Rectal smooth muscle tissue (tissue), 1 donor: ENCODE measurements around the gene NOTUM.
A peak's percentile ranks its signal among the peaks of the same experiment; 100 is the strongest.
"Not testable (repeated sequence)": the region's sequence is repeated elsewhere in the genome, so short reads cannot be mapped to it uniquely, and the experiment has no call there.

ENCODE experiments used
- H3K27ac ChIP-seq: one replicate; pipeline ENCODE4 v1.7.0; 2013; ENCODE audit warnings: low read depth, low read length, inconsistent platforms
- H3K27me3 ChIP-seq: one replicate; pipeline ENCODE4 v1.7.0; 2013; ENCODE audit warnings: low read length; ENCODE audit not compliant: control insufficient read depth, insufficient read depth
- H3K36me3 ChIP-seq: one replicate; pipeline ENCODE4 v1.7.0; 2013; ENCODE audit warnings: low read length; ENCODE audit not compliant: control insufficient read depth, insufficient read depth
- H3K4me1 ChIP-seq: one replicate; pipeline ENCODE4 v1.7.0; 2013; ENCODE audit warnings: low read length; ENCODE audit not compliant: control insufficient read depth, insufficient read depth
- H3K4me3 ChIP-seq: one replicate; pipeline ENCODE4 v1.7.0; 2013; ENCODE audit warnings: low read length
- H3K9ac ChIP-seq: one replicate; pipeline ENCODE4 v1.7.0; 2013; ENCODE audit warnings: low read length

NOTUM gene

DNA sequence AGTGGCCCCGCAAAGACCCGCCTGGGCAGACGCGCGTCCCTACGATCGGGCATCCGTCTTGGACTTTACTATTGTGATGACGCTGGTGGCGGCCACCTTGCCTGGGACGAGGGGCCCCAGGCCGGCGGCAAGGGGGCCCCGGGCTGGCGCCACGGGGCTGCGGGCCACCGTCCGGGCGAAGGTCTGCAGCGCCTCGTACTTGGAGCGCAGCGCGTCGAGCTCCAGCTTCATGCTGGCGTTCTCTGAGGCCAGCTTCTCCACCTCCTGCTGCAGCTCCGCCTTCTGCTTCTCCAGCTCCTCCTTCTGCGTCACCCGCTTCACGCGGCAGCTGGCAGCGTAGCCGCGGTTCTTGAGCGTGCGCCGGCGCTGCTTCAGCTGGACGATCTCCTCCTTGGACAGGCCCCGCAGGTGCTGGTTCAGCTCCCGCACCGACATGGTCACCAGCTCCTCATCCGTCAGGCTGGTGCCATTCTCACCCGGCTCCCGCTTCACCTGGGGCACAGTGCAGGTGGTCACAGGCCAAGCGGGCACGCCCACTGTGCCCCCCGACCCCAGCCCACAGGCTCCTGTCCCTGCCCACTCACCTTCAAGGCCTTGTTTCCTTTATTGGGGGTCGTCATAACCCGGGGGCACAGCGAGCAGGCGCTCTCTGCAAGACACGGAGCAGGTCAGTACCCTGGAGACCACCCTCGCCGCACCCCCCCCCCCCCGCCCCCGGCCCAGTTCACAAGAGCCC lies 38.3 kb downstream of the NOTUM start:
- Histone ChIP-seq H3K27ac (no peak overlapping the region), H3K9ac (no peak overlapping the region), H3K36me3 (peaks cover 23% of the 10 kb centered on the region), H3K4me1 (peaks cover 20% of the 10 kb centered on the region), H3K27me3 (no peaks in the 10 kb centered on the region), H3K4me3 (peak overlapping the region; percentile 41)

DNA sequence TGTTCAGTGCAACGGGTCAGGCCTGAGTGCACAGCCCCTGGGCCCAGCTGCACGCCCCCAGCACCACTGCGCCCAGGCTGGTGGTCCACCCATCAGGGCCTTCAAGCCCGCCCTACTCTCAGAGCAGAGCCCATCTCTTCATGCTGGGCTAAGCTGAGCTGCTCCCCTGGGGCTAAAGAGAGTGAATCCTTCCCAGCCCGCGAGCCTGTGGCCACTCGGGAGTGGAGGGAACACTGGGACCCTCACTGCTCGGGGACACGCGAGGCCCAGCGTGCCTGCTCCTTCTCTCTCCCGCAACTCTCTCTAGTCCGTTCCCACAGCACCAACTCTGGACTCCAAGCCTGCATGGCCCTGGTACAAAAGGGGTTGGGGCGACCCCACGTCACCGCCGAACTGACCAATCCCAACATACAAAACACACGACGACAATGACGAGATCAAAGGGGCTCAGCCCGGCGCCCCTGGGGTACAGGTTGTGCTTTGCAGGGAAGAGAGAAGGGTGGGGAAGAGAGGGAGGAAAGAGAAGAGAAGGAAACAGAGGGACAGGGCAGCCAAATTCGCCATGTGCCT lies 38.9 kb downstream of the NOTUM start:
- Histone ChIP-seq H3K27ac (no peak overlapping the region), H3K4me1 (peaks cover 22% of the 10 kb centered on the region), H3K27me3 (no peaks in the 10 kb centered on the region), H3K9ac (no peak overlapping the region), H3K36me3 (peaks cover 23% of the 10 kb centered on the region), H3K4me3 (no peak overlapping the region)

DNA sequence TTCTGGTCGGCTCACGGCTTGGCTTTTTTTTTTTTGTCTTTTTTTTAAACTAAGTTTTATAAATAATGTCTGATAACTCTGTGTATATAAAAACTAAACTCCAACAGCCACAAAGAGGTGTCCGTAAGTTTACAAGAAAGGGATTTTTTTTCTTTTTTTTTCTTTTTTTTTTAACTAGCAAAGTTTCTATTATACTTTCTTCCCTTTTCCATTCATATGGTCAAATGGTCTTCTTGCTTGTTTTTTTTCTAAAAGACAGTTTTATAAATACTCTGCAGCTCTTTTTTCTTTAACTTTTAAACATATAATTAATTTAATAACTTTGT lies 39.5 kb downstream of the NOTUM start:
- H3K36me3 ChIP-seq = peaks cover 23% of the 10 kb centered on the region
- peaks cover 26% of the 10 kb centered on the region for H3K4me1 ChIP-seq
- no peak overlapping the region for H3K27ac ChIP-seq
- H3K9ac ChIP-seq = no peak overlapping the region
- no peak overlapping the region for H3K4me3 ChIP-seq
- no peaks in the 10 kb centered on the region for H3K27me3 ChIP-seq

DNA sequence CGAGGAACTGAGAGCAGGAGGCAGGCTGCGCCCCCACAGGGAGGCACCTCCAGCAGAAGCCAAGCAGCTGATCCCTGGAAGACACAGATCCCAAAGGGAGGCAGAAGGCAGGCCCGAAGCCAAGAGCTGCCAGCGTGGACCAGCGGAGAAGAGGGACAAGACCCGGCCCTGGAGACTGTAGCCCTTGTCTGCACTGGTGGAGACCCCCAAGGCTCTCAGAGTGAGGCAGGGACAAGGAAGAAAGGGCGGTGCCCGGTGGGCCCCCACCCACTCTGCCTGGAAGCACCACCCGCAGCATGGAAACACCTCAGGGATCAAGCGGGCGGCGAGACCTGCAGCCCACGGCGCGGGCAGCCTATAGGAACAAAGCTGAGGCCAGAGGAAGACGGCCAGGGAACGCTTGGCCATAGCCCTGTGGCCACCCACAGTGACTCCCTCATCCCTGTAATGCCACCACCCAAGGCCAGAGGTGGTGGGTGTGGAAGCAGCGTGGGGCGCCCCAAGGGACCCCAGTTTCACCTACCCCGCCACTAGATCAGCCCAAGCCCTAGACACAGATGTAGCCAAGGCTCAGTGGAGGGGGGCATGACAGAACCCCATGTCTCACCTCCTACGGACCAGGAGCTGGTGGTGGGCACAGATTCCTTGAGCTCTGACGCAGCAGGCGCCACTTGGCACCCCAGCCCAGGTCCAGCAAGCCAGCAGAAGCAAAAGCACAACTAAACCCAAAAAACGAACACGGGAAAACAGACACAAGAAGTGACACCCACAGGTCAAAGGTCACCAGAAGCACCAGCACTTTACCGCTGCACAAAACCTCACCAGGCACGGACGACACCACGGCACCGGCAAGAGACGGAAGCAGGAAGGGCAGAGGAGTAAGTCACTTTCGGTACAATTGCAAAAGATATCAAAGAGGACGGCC lies 40.1 kb downstream of the NOTUM start:
- Histone ChIP-seq H3K27me3 (no peaks in the 10 kb centered on the region), H3K4me3 (no peak overlapping the region), H3K9ac (no peak overlapping the region), H3K36me3 (peaks cover 23% of the 10 kb centered on the region), H3K27ac (no peak overlapping the region), H3K4me1 (peaks cover 22% of the 10 kb centered on the region)

DNA sequence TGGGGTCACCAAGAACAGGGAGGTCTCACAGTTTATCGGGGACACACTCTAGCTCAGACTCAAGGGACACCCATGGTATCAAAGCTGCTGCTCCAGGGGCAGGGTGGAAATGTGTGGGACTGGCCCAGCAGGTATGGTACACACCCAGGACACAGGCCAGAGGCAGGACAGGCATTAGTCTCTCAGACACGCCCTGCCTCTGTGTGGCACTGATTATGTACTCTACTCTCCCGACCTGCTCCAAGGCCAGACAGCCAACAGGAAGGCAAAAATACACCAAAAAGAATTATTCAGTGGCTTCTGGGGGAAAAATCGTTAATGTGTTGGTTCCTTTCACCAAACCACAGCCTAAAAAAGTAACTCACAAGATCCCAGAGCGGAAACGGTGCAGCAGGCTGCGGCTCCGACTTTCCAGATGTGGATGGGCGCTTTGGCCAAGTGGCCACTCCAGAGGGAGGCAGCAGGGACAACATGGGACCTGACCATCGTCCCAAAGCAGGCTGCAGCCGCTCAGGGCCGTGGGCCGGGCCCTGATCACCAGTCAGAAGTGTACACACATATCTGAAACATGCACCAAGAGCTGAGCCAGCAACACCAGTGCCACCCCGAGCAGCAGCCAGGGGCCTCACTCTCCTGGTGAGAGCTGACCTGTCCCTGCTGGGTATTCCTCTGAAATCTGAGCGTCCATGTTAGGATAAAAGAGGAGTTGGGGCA lies 42.0 kb downstream of the NOTUM start:
- peaks cover 15% of the 10 kb centered on the region for H3K4me1 ChIP-seq
- H3K9ac ChIP-seq = no peak overlapping the region
- H3K36me3 ChIP-seq = peaks cover 40% of the 10 kb centered on the region

DNA sequence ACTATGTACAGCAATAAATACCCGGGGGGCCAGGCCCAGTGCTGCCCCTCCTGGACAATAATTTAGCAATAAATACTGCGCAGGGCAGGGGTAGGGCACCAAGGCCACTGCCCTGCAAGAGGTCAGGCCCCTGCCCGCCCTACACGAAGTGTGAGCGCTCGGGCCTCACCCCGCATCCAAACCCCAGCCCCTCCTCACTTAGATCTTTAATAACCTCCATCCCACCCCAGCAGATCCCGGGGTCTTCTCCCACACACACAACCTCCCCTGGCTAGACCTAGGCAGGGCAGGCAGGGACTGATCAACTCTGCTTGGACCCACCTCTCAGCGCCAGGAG lies 42.7 kb downstream of the NOTUM start:
- H3K9ac ChIP-seq, H3K27me3 ChIP-seq: not testable (repeated sequence)
- Histone ChIP-seq H3K4me1 (peaks cover 10% of the 10 kb centered on the region), H3K27ac (peak overlapping the region; percentile 20), H3K4me3 (peak overlapping the region; percentile 45), H3K36me3 (peaks cover 47% of the 10 kb centered on the region)

More for the DNA sequence above, 42.0 kb downstream of the NOTUM start:
- Histone ChIP-seq H3K4me3 (no peak overlapping the region), H3K27ac (no peak overlapping the region), H3K27me3 (no peaks in the 10 kb centered on the region)

DNA sequence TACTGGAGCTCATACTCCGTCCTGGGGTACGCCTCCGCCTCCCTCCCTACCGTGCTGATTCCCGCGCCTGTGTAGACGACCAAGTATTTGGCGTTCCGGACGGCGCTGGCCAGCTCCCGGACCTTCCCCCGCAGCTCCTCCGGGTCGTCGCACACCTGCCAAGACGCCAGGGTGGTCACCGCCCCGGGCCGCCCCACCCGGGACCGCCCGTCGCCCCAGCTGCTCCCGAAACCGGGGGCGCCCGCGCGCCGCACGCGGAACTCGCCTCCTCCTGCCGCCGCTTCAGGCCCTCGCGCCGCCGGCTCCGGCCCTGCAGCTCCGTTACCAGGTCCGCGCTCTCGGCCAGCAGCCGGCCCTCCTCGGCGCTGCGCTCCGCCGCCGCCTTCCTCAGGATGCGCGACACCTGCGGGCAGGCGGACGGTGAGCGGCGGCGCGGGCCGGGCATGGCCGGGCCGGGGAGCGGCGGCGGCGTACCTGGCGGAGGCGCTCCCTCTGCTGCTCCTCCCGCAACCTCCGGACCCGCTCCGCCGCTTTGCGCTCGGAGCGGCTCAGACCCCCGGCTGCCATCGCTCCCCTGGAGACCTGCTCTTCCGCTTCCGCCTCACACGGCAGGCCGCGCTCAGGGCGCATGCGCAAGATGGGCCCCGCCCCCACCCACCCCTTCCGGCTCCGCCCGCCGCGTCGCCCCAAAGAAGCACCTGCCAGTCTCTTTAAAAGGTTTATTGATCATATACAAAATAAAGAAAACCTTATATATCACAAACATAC lies 43.2 kb downstream of the NOTUM start, which contains the start of gene SIRT7:
Gene SIRT7 (minus strand): TSS at position 612 of the 768 bp plus-strand sequence. CDS start 45 bp downstream, at position 567.
- H3K27ac ChIP-seq = peak within 1 kb of the TSS; percentile 37
- H3K27me3 ChIP-seq = no peaks in the 10 kb centered on the region
- peak within 1 kb of the TSS; percentile 70 for H3K4me3 ChIP-seq
- peaks cover 48% of the 10 kb centered on the region for H3K36me3 ChIP-seq
- peak within 1 kb of the TSS; percentile 66 for H3K9ac ChIP-seq
- H3K4me1 ChIP-seq = peaks cover 8% of the 10 kb centered on the region

DNA sequence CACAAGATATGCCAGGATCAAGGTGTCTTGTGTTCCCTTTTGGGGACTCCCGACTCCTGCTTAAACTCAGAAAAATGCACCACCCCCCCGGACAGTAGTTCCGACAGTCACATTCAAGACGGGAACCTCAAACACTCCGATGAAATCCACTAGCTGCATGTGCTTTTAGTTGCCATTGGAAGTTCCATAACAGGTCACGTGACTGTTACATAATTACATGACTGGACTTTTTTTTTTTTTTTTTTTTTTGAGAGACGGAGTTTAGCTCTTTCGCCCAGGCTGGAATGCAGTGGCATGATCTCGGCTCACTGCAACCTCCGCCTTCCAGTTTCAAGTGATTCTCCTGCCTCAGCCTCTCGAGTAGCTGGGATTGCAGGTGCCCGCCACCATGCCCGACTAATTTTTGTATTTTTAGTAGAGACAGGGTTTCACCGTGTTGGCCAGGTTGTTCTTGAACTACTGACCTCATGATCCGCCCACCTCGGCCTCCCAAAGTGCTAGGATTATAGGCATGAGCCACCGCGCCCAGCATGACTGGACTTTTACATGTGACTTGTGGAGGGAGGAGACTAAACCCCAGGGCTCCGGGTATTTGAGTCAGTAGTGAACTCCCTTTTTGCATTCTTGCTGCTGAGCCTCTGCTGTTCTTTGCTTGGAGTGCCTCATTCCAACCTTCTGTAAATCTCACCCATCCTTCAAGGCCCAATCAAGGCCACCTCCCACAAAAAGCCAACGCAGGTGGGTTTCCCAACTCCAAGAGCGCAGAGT lies 44.6 kb downstream of the NOTUM start:
- H3K27me3 ChIP-seq = no peaks in the 10 kb centered on the region
- peaks cover 40% of the 10 kb centered on the region for H3K36me3 ChIP-seq
- peaks cover 6% of the 10 kb centered on the region for H3K4me1 ChIP-seq
- H3K4me3 ChIP-seq = peak overlapping the region; percentile 70
- H3K9ac ChIP-seq = no peak overlapping the region
- H3K27ac ChIP-seq = no peak overlapping the region

DNA sequence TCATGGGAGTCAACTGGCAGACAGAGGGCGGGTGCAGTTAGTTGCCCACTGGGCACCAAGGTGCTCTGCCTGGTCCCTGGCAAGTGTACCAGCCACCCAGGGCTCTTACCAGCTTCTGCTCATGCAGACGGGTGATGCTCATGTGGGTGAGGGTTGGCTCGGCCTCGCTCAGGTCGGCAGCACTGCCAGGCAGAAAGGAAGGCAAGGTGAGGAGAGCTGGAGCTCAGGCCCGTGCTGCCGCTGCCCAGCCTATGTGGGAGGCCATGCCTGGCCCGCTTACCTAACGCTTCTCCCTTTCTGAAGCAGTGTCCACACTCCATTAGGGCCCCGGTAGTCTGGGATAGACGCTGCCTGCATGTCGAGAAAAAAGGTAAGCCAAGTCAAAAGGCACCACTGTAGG lies 45.7 kb downstream of the NOTUM start:
- no peak overlapping the region for H3K9ac ChIP-seq
- peaks cover 10% of the 10 kb centered on the region for H3K4me1 ChIP-seq
- H3K4me3 ChIP-seq = no peak overlapping the region
- no peaks in the 10 kb centered on the region for H3K27me3 ChIP-seq
- peaks cover 33% of the 10 kb centered on the region for H3K36me3 ChIP-seq
- H3K27ac ChIP-seq = no peak overlapping the region

DNA sequence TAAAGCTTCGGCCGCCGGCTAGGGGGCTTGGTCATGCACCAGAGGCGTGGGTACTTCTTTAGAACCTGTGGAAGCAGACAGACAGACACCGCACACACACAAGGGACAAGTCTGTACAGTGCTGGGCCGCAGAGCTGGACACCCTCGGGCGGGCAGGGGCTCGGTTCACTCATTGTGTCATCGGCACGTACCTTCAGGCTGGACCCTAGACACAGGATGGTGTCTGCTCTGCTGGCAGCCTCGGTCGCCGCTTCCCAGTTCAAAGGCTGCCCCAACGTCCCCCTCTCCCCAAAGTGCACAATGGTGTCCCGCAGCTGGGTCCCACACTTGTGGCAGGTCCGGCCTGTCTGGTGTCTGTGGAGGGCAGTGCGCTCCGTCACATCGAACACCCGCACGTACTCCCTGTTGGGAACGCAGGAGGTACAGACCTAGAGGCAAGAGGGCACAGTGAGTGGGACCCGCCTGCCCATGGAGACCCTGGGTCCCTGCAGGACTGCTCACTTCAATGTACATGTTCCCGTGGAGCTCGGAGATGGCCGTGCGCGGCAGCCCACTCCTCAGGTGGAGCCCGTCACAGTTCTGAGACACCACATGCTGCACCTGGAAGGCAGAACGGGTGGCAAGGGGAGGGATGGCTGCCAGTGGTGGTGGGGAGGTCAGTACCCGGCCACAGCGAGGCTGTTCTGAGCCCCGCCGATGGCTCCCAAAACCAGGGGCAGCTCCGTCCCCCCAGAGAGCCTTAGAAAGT lies 46.7 kb downstream of the NOTUM start:
- Histone ChIP-seq H3K4me1 (peaks cover 11% of the 10 kb centered on the region), H3K4me3 (no peak overlapping the region), H3K36me3 (peaks cover 28% of the 10 kb centered on the region), H3K27me3 (no peaks in the 10 kb centered on the region), H3K9ac (no peak overlapping the region), H3K27ac (no peak overlapping the region)
